GM18498 (cell line): ENCODE data around the gene EDA.

Experiments
- ATAC-seq: cut with Tn5 transposase; IDR thresholded peaks from one replicate; pipeline ENCODE4 v1.9.1; 2021; ENCODE audit warnings: mild to moderate bottlenecking, moderate library complexity; ENCODE audit not compliant: unreplicated experiment

EDA gene

GRCh38 chrX:70054391-70054790 is 438.5 kb downstream of the EDA start:
- no peak for ATAC-seq

- ATAC-seq, result no peak
Observed at GRCh38 chrX:70062076-70062475, 446.2 kb downstream of the EDA start, which contains the start of gene OTUD6A. TSS of gene OTUD6A (plus strand) at chrX:70062457. CDS start at chrX:70062525, 68 bp downstream.

DNA sequence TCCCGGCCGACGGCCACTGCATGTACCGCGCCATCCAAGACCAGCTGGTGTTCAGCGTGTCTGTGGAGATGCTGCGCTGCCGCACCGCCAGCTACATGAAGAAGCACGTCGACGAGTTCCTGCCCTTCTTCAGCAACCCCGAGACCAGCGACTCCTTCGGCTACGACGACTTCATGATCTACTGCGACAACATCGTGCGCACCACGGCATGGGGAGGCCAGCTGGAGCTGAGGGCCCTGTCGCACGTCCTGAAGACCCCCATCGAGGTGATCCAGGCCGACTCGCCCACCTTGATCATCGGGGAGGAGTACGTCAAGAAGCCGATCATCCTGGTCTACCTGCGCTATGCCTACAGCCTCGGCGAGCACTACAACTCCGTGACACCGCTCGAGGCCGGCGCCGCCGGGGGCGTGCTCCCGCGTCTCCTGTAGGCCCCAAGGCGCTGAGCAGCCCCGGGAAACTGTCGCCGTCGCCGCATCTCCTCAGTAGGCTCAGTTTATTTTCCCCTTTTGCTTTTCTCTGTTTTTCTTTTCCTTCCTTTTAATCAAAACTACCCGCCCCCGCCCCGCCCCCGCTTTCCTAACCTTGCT is 447.1 kb downstream of the EDA start:
- ATAC-seq, result no peak

GRCh38 chrX:70066646-70067045 is 450.7 kb downstream of the EDA start:
- no peak for ATAC-seq

DNA sequence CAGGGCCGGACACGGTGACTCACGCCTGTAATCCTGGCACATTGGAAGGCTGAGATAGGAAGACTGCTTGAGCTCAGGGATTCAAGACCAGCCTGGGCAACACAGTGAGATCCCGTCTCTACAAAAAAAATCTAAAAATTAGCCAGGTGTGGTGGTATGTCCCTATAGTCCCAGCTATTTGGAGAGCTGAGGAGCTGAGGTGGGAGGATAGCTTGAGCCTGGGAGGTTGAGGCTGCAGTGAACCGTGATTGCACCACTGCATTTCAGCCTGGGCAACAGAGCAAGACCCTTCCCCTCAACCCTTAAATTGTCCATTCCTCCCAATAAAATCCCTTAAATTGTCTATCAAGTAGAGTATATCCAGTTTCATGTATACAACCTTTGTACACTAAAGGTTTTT is 463.4 kb downstream of the EDA start:
- ATAC-seq, result no peak

- no peak for ATAC-seq
Observed at GRCh38 chrX:70079870-70080269, 464.0 kb downstream of the EDA start.

- no peak for ATAC-seq
Observed at GRCh38 chrX:70082723-70083122, 466.8 kb downstream of the EDA start.

DNA sequence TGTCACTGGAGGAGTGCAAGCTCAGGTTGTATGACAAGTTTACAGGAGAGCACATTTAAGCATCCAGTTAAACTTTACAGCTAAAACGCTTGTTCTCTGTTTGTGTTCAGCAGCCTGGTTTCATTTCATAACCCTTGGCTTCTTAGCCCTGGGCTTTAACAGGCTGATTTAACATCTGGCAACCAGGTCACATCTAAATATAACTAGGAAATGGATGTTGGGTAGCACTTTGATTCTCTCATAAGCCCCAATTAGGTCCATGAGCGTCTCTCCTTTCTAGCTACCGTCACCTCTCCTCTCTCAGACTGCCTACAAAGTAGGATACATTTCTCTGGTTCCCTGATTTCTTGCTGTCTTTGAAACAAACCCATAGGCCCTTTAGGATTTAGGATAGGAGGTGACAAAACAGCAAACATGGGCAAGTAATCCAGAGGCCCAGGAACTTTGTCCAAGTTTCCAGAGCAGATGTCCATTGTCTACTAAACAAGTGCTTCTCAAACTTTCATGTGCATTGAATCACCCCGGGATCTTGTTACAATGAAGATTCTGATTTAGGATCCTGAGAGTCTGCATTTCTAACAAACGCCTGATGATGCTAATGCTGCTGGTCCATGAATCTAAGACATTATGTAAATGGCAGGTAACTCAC is 468.8 kb downstream of the EDA start:
- ATAC-seq, result no peak

- no peak for ATAC-seq
Observed at GRCh38 chrX:70087857-70088630, 472.1 kb downstream of the EDA start.

DNA sequence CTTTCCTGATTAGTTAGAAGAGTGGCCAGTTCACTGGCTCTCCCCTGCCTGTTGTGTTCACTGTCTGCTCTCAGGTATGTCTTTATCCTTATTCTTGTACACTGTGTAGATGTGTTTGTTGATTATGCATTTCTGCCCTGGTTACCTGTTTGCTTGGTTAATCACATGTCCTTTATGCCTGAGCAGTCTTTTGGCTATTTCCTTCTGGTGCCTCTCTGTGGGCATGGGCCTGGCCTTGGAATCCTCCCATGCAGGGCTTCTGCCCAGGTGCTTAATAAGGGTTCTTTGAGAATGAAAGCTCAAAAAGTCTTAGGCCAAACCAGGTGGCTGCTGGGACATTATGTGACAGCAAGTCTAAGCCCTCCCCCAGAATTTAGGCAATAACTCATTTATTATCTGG is 472.8 kb downstream of the EDA start:
- ATAC-seq, result no peak
